ENCODE results near the gene CPSF2. TPM values are rescaled to one million over a fixed set of nuclear protein-coding genes. Genes with fewer than 3 reads are reported as not detected.

CPSF2 gene
- total and polyA plus RNA-seq, 2 of the 13 experiments (the other 11 are each of a cell fraction or from before 2014, with no cell fraction given): 14.3 to 67.9 TPM

GRCh38 chr14:92105893-92106142 lies 16.0 kb upstream of the CPSF2 start (continued):
- TF ChIP-seq BCLAF1 (IDR thresholded peaks at IDR 0.05) (no peak), ZNF18 (CRISPR knock-in tag; IDR thresholded peaks at IDR 0.05; ENCODE audit: insufficient replicate concordance) (peak; percentile 36), KDM5A (IDR thresholded peaks at IDR 0.05; ENCODE audit: borderline replicate concordance, low read length) (peak; percentile 52; the same call in 1 of the 2 replicates), RFX1 (IDR thresholded peaks at IDR 0.05) (no peak), HOXD1 (CRISPR knock-in tag; IDR thresholded peaks at IDR 0.05) (no peak), RFX5 (IDR thresholded peaks at IDR 0.05; ENCODE audit: low read depth, low read length) (no peak), ZNF646 (CRISPR knock-in tag; IDR thresholded peaks at IDR 0.05) (no peak), CENPX (CRISPR knock-in tag; IDR thresholded peaks at IDR 0.05) (no peak), HNF1A (IDR thresholded peaks at IDR 0.05; ENCODE audit: low read depth) (no peak), HNF1A (CRISPR knock-in tag; IDR thresholded peaks at IDR 0.05; ENCODE audit: borderline replicate concordance) (no peak), RAD21 (CRISPR knock-in tag; IDR thresholded peaks at IDR 0.05) (no peak), ZNF432 (CRISPR knock-in tag; IDR thresholded peaks at IDR 0.05; ENCODE audit: borderline replicate concordance) (no peak), IKZF5 (CRISPR knock-in tag; IDR thresholded peaks at IDR 0.05) (no peak), NR2F6 (IDR thresholded peaks at IDR 0.05) (no peak), NR2F6 (CRISPR knock-in tag; IDR thresholded peaks at IDR 0.05) (no peak)
